Urinary bladder (tissue), 4 donors: ENCODE data around the gene INPP4B. TPM values are rescaled to one million over a fixed set of nuclear protein-coding genes. Genes with fewer than 3 reads are reported as not detected.

Experiments
- DNase-seq: peaks from one replicate; pipeline ENCODE4 v3.0.0-alpha.2; 2015; ENCODE audit errors: extremely low spot score
- H3K27ac ChIP-seq: one replicate; pipeline ENCODE4 v1.5.1; 2013; ENCODE audit warnings: low read depth, mild to moderate bottlenecking, moderate library complexity
- H3K36me3 ChIP-seq: one replicate; pipeline ENCODE4 v1.6.1; 2013; ENCODE audit warnings: mild to moderate bottlenecking, moderate library complexity; ENCODE audit not compliant: insufficient read depth
- H3K4me1 ChIP-seq: one replicate; pipeline ENCODE4 v1.6.1; 2013; ENCODE audit warnings: mild to moderate bottlenecking, moderate library complexity; ENCODE audit not compliant: insufficient read depth
- H3K4me3 ChIP-seq: one replicate; pipeline ENCODE4 v1.5.1; 2013; ENCODE audit warnings: low read depth, low read length
- WGBS: extraction: QIAGEN DNeasy Blood & Tissue Kit; methylation state at CpG from one replicate; pipeline ENCODE4 v1.1.7; 2013; 5-methylcytosine and 5-hydroxymethylcytosine counted together
- polyA plus RNA-seq: library from polyadenylated mRNA; stranded (reverse); fragments of 200-250 nt; gene quantifications from one replicate; pipeline ENCODE4 v1.2.3, GENCODE V29; 2013
- total RNA-seq: library from RNA; depleted of rRNA; stranded (reverse); fragments of >200 nt; gene quantifications from one replicate; pipeline ENCODE4 v1.2.3, GENCODE V29; 2014
- donor health status: healthy with polysubstance abuse.
- donor health status: healthy.

The INPP4B gene
- total and polyA plus RNA-seq, 2 donors: 4.7 to 53.9 TPM

- WGBS: 73% methylated on average over 1 of the region's 1 CpG
These were observed 516.8 kb downstream of the INPP4B start for GRCh38 chr4:142329313-142329712.

GRCh38 chr4:142326181-142326580 is 519.9 kb downstream of the INPP4B start:
- 50% methylated on average over 4 of the region's 4 CpGs for WGBS
- Histone ChIP-seq H3K27ac (no peak overlapping the region), H3K36me3 (no peaks in the 10 kb centered on the region), H3K4me1 (no peaks in the 10 kb centered on the region), H3K4me3 (no peak overlapping the region)
- DNase-seq: no peak

More at GRCh38 chr4:142329313-142329712, 516.8 kb downstream of the INPP4B start:
- H3K36me3 ChIP-seq: no peaks in the 10 kb centered on the region
- H3K4me1 ChIP-seq: no peaks in the 10 kb centered on the region
- H3K27ac ChIP-seq: no peak overlapping the region
- H3K4me3 ChIP-seq: no peak overlapping the region
- DNase-seq: no peak

- no peaks in the 10 kb centered on the region for H3K36me3 ChIP-seq
- no peak for DNase-seq
- no peak overlapping the region for H3K4me3 ChIP-seq
- H3K27ac ChIP-seq: no peak overlapping the region
- no peaks in the 10 kb centered on the region for H3K4me1 ChIP-seq
- 88% methylated on average over 1 of the region's 1 CpG for WGBS
These were observed 521.5 kb downstream of the INPP4B start for GRCh38 chr4:142324572-142324971.

GRCh38 chr4:142322996-142323395 is 523.1 kb downstream of the INPP4B start:
- no peak for DNase-seq
- Histone ChIP-seq H3K4me3 (no peak overlapping the region), H3K27ac (no peak overlapping the region), H3K4me1 (no peaks in the 10 kb centered on the region), H3K36me3 (no peaks in the 10 kb centered on the region)
- 84% methylated on average over 2 of the region's 2 CpGs for WGBS

- 63% methylated on average over 1 of the region's 1 CpG for WGBS
- Histone ChIP-seq H3K4me1 (no peaks in the 10 kb centered on the region), H3K4me3 (no peak overlapping the region), H3K27ac (no peak overlapping the region), H3K36me3 (no peaks in the 10 kb centered on the region)
- no peak for DNase-seq
These were observed 527.8 kb downstream of the INPP4B start for GRCh38 chr4:142318280-142318679.

- Histone ChIP-seq H3K4me1 (no peaks in the 10 kb centered on the region), H3K36me3 (no peaks in the 10 kb centered on the region), H3K4me3 (no peak overlapping the region), H3K27ac (no peak overlapping the region)
- no peak for DNase-seq
- 97% methylated on average over 2 of the region's 2 CpGs for WGBS
These were observed 529.2 kb downstream of the INPP4B start for GRCh38 chr4:142316913-142317312.

GRCh38 chr4:142316025-142316424 is 530.1 kb downstream of the INPP4B start:
- Histone ChIP-seq H3K27ac (no peak overlapping the region), H3K36me3 (no peaks in the 10 kb centered on the region), H3K4me1 (no peaks in the 10 kb centered on the region), H3K4me3 (no peak overlapping the region)
- 85% methylated on average over 2 of the region's 2 CpGs for WGBS
- no peak for DNase-seq

- Histone ChIP-seq H3K4me3 (no peak overlapping the region), H3K27ac (no peak overlapping the region), H3K36me3 (no peaks in the 10 kb centered on the region), H3K4me1 (no peaks in the 10 kb centered on the region)
- WGBS: 83% methylated on average over 7 of the region's 7 CpGs
- DNase-seq: no peak
These were observed 531.4 kb downstream of the INPP4B start for GRCh38 chr4:142314686-142315085.

- H3K27ac ChIP-seq: no peak overlapping the region
- H3K36me3 ChIP-seq: no peaks in the 10 kb centered on the region
- no peak overlapping the region for H3K4me3 ChIP-seq
- WGBS: 78% methylated on average over 1 of the region's 1 CpG
- no peaks in the 10 kb centered on the region for H3K4me1 ChIP-seq
- DNase-seq: no peak
These were observed 531.9 kb downstream of the INPP4B start for GRCh38 chr4:142314247-142314646.

GRCh38 chr4:142312391-142312790 is 533.7 kb downstream of the INPP4B start:
- no peaks in the 10 kb centered on the region for H3K36me3 ChIP-seq
- no peak overlapping the region for H3K27ac ChIP-seq
- 87% methylated on average over 3 of the region's 3 CpGs for WGBS
- no peak overlapping the region for H3K4me3 ChIP-seq
- no peak for DNase-seq
- H3K4me1 ChIP-seq: no peaks in the 10 kb centered on the region

- DNase-seq: no peak
- 96% methylated on average over 6 of the region's 6 CpGs for WGBS
- Histone ChIP-seq H3K27ac (no peak overlapping the region), H3K36me3 (no peaks in the 10 kb centered on the region), H3K4me3 (no peak overlapping the region), H3K4me1 (no peaks in the 10 kb centered on the region)
These were observed 534.2 kb downstream of the INPP4B start for GRCh38 chr4:142311916-142312315.

GRCh38 chr4:142309772-142310171 is 536.3 kb downstream of the INPP4B start:
- Histone ChIP-seq H3K36me3 (no peaks in the 10 kb centered on the region), H3K4me3 (no peak overlapping the region), H3K27ac (no peak overlapping the region), H3K4me1 (no peaks in the 10 kb centered on the region)
- 89% methylated on average over 1 of the region's 1 CpG for WGBS
- no peak for DNase-seq

- H3K36me3 ChIP-seq: no peaks in the 10 kb centered on the region
- H3K4me1 ChIP-seq: no peaks in the 10 kb centered on the region
- 66% methylated on average over 2 of the region's 2 CpGs for WGBS
- DNase-seq: no peak
- no peak overlapping the region for H3K4me3 ChIP-seq
- H3K27ac ChIP-seq: no peak overlapping the region
These were observed 538.2 kb downstream of the INPP4B start for GRCh38 chr4:142307857-142308256.

- no peak for DNase-seq
- WGBS: 90% methylated on average over 4 of the region's 4 CpGs
- no peak overlapping the region for H3K27ac ChIP-seq
- no peak overlapping the region for H3K4me3 ChIP-seq
- no peaks in the 10 kb centered on the region for H3K4me1 ChIP-seq
- H3K36me3 ChIP-seq: no peaks in the 10 kb centered on the region
These were observed 548.8 kb downstream of the INPP4B start for GRCh38 chr4:142297313-142297712.

- Histone ChIP-seq H3K4me3 (no peak overlapping the region), H3K36me3 (no peaks in the 10 kb centered on the region), H3K4me1 (no peaks in the 10 kb centered on the region), H3K27ac (no peak overlapping the region)
- DNase-seq: no peak
- WGBS: 62% methylated on average over 4 of the region's 4 CpGs
These were observed 552.6 kb downstream of the INPP4B start for GRCh38 chr4:142293536-142293935.
